GM12878 (cell line): ENCODE measurements around the gene PRKCB. TPM values are rescaled to one million over a fixed set of nuclear protein-coding genes. Genes with fewer than 3 reads are reported as not detected.

ENCODE experiments used
- ATAC-seq: fragments of 200-7000 bp; cut with Tn5 transposase; 3 replicates; pipeline ENCODE4 v1.9.1; 2020; ENCODE audit warnings: mild to moderate bottlenecking, moderate library complexity
- BruUV-seq: library from RNA; stranded (reverse); fragments of 400-500 nt; replicated peaks from 2 replicates; lab custom pipeline; 2021; lab: Mats Ljungman, UMichigan
- CTCF ChIA-PET: fragments of 300-600 bp; sonication (Branson Sonifier 250); formaldehyde crosslinking; extraction: SDS; loops from one replicate; lab custom pipeline; 2021; ENCODE audit warnings: inconsistent platforms; lab: Yijun Ruan, JAX
- POLR2A ChIA-PET: fragments of 350-600 bp; formaldehyde crosslinking; extraction: SDS; loops from one replicate; lab custom pipeline; 2021; ENCODE audit warnings: inconsistent platforms; lab: Charles Lee
- RAD21 ChIA-PET: fragments of 300-600 bp; sonication (Branson Sonifier 250); formaldehyde crosslinking; loops from one replicate; lab custom pipeline; 2023; ENCODE audit warnings: antibody characterized with exemption; ENCODE audit not compliant: unreplicated experiment; lab: Charles Lee
- SMC1A ChIA-PET: fragments of 300-600 bp; sonication (Branson Sonifier 250); formaldehyde crosslinking; loops from one replicate; lab custom pipeline; 2023; ENCODE audit not compliant: unreplicated experiment, uncharacterized antibody; lab: Charles Lee
- DNase-seq: peaks from one replicate; pipeline ENCODE4 v3.0.0-alpha.2; 2011; ENCODE audit warnings: low read depth, low spot score
- FAIRE-seq: peaks from 3 replicates; lab custom pipeline; 2011; peaks lifted over from hg19 to GRCh38; lab: Jason Lieb, UNC
- H2AFZ ChIP-seq: 2 replicates; pipeline ENCODE4 v1.6.0; 2011; ENCODE audit warnings: low read depth, low read length, control low read depth; ENCODE audit not compliant: control insufficient read depth
- H3K27ac ChIP-seq: 2 replicates; pipeline ENCODE4 v1.5.1; 2011; ENCODE audit warnings: control low read depth; ENCODE audit not compliant: control insufficient read depth, insufficient read depth
- H3K27me3 ChIP-seq, 2 experiments: replicated peaks in 1 of 2; 2 replicates each; pipeline versions ENCODE4 v1.6.0 to v1.6.1; 2011; ENCODE audit warnings: low read length in 1 of 2; ENCODE audit not compliant: control insufficient read depth in 2 of 2, insufficient read depth in 2 of 2
- H3K36me3 ChIP-seq, 2 experiments: 2 replicates each; pipeline ENCODE4 v1.5.1; 2011; ENCODE audit warnings: low read length in 1 of 2; ENCODE audit not compliant: control insufficient read depth in 2 of 2, insufficient read depth in 2 of 2
- H3K4me1 ChIP-seq: 2 replicates; pipeline ENCODE4 v1.6.1; 2011; ENCODE audit warnings: mild to moderate bottlenecking, low read length, moderate library complexity, mixed read lengths; ENCODE audit not compliant: control insufficient read depth, insufficient read depth
- H3K4me2 ChIP-seq: 2 replicates; pipeline ENCODE4 v1.6.0; 2011; ENCODE audit warnings: control low read depth; ENCODE audit not compliant: control insufficient read depth, insufficient read depth
- H3K4me3 ChIP-seq: fragments of 200-600 bp; sonication (generic); 2 replicates; pipeline ENCODE4 v1.5.1; 2016
- H3K79me2 ChIP-seq: 2 replicates; pipeline ENCODE4 v1.6.0; 2011; ENCODE audit warnings: low read length; ENCODE audit not compliant: control insufficient read depth, insufficient read depth
- H3K9ac ChIP-seq: 2 replicates; pipeline ENCODE4 v1.8.0; 2011; ENCODE audit warnings: low read length, control low read depth, mixed read lengths; ENCODE audit not compliant: control insufficient read depth, insufficient read depth
- H3K9me3 ChIP-seq: replicated peaks from 3 replicates; pipeline ENCODE4 v1.5.1; 2011; ENCODE audit warnings: mild to moderate bottlenecking, low read length; ENCODE audit not compliant: control insufficient read depth, insufficient read depth
- H4K20me1 ChIP-seq: 2 replicates; pipeline ENCODE4 v1.6.0; 2011; ENCODE audit not compliant: control insufficient read depth, insufficient read depth
- BCL11A ChIP-seq: IDR thresholded peaks from 2 replicates; pipeline ENCODE4 v1.6.1; 2011; ENCODE audit warnings: low read depth, low read length
- BHLHE40 ChIP-seq, 2 experiments: fragments of 450-650 bp in 1 of 2; IDR thresholded peaks; 2 replicates each; pipeline ENCODE4 v1.6.1; 2011 to 2017; ENCODE audit warnings: low read depth in 2 of 2, borderline replicate concordance in 1 of 2, improper control_type of control experiment in 1 of 2, low read length in 1 of 2, mild to moderate bottlenecking in 1 of 2
- EED ChIP-seq: sonication (generic); IDR thresholded peaks from 2 replicates; pipeline ENCODE4 v1.6.1; 2016; ENCODE audit warnings: antibody characterized with exemption, low read depth
- KDM1A ChIP-seq: fragments of 200-600 bp; sonication (generic); IDR thresholded peaks from 2 replicates; pipeline ENCODE4 v1.6.1; 2016; ENCODE audit warnings: borderline replicate concordance
- LARP7 ChIP-seq: fragments of 450-650 bp; IDR thresholded peaks from 2 replicates; pipeline ENCODE4 v1.6.1; 2017; ENCODE audit warnings: mild to moderate bottlenecking
- SMAD1 ChIP-seq: fragments of 450-650 bp; IDR thresholded peaks from 2 replicates; pipeline ENCODE4 v1.6.1; 2018; ENCODE audit warnings: mild to moderate bottlenecking, low read depth; ENCODE audit not compliant: partially characterized antibody
- SMARCA5 ChIP-seq: fragments of 450-650 bp; IDR thresholded peaks from 2 replicates; pipeline ENCODE4 v1.6.1; 2017; ENCODE audit warnings: mild to moderate bottlenecking
- TCF7 ChIP-seq: IDR thresholded peaks from 2 replicates; pipeline ENCODE4 v1.6.1; 2014; ENCODE audit warnings: antibody characterized with exemption, borderline replicate concordance
- WGBS: methylation state at CpG from one replicate; pipeline ENCODE4 v1.1.6; 2016; ENCODE audit warnings: low lambda C conversion rate; ENCODE audit not compliant: insufficient replicate concordance, insufficient coverage; ENCODE audit errors: missing lambda C conversion rate; 5-methylcytosine and 5-hydroxymethylcytosine counted together
- in situ Hi-C: fragments of 300-500 bp; cut with MboI; formaldehyde crosslinking; loops from 9 replicates; pipeline ENCODE4 v1.14.3; 2018; ENCODE audit warnings: mixed read lengths
- intact Hi-C: fragments of 100-400 bp; cut with micrococcal nuclease; formaldehyde crosslinking; loops from one replicate; pipeline ENCODE4 v1.14.2; 2022; ENCODE audit not compliant: unreplicated experiment
- polyA plus RNA-seq, 11 experiments: library from polyadenylated mRNA; depleted of rRNA in 4 of 11; unstranded in 6 of 11; stranded (reverse) in 5 of 11; fragments of >200 nt; fragmentation: Nextera tagmentation in 4 of 11; fragmentation: Illumina TruSeq in 1 of 11; extraction: Ambion mirVana in 4 of 11; extraction: Trizol in 1 of 11; gene quantifications; 1 replicate in 1 of 11; 2 replicates in 10 of 11; pipeline versions ENCODE4 v1.2.1 to v1.2.3, GENCODE V29; 2011 to 2016; ENCODE audit warnings: inconsistent platforms in 2 of 11, missing spikeins in 2 of 11, low read depth in 1 of 11
- total RNA-seq, 4 experiments: library from RNA; depleted of rRNA in 3 of 4; stranded (reverse); fragments of >200 nt in 3 of 4; fragmentation: Illumina TruSeq in 1 of 4; extraction: Trizol in 1 of 4; gene quantifications; 2 replicates each; pipeline versions ENCODE4 v1.2.1 to v1.2.3, GENCODE V29; 2013 to 2021
- TF ChIP-seq, protein P1 (sequence below): IDR thresholded peaks from 2 replicates; pipeline ENCODE4 v1.6.1; 2011; ENCODE audit warnings: mild to moderate bottlenecking, low read depth, low read length, moderate library complexity; ENCODE audit not compliant: insufficient replicate concordance
- TF ChIP-seq, protein P2 (sequence below): IDR thresholded peaks from 2 replicates; pipeline ENCODE4 v1.6.1; 2011; ENCODE audit warnings: borderline replicate concordance, low read depth, mild to moderate bottlenecking, moderate library complexity, low read length; ENCODE audit not compliant: insufficient read depth, poor library complexity, severe bottlenecking

PRKCB gene
- total and polyA plus RNA-seq, 10 of the 15 experiments (the other 5 are each of a cell fraction or from before 2014, with no cell fraction given): 21.4 to 158 (median 97.3) TPM

GRCh38 chr16:23950291-23950894 is 114.6 kb downstream of the PRKCB start:
- peaks cover 39% of the 10 kb centered on the region for H3K4me1 ChIP-seq
- no peak overlapping the region for H3K9ac ChIP-seq
- ATAC-seq: peak; percentile 10
- H3K27me3 ChIP-seq: no peaks in the 10 kb centered on the region
- no peaks in the 10 kb centered on the region for H3K9me3 ChIP-seq
- H2AFZ ChIP-seq: no peak overlapping the region
- intact Hi-C loops (no loop called here), in situ Hi-C loops (no loop called here)
- RAD21 ChIA-PET: interaction anchor here (1.7 kb wide), 1 partner anchor 60 kb away, joined by 4 read pairs; no protein-coding TSS in a partner anchor
- no peak for DNase-seq
- 24% methylated on average over 3 of the region's 3 CpGs for WGBS
- SMC1A ChIA-PET: interaction anchor here (1.1 to 2.0 kb wide), 4 partner anchors 28 to 87 kb away, joined by 3 to 7 read pairs (median 3); no protein-coding TSS in a partner anchor
- peak overlapping the region; percentile 67 for H3K27ac ChIP-seq
- H4K20me1 ChIP-seq: peaks cover 3% of the 10 kb centered on the region; the same call in 1 of the 2 replicates
- CTCF ChIA-PET: interaction anchor here (0.5 to 1.6 kb wide), 4 partner anchors 9 to 97 kb away, joined by 3 to 4 read pairs (median 4); no protein-coding TSS in a partner anchor
- peaks cover 3 to 11% of the 10 kb centered on the region in 2 experiments; a peak in 3 of 4 replicates for H3K36me3 ChIP-seq
- peak overlapping the region; percentile 21 for H3K4me2 ChIP-seq
- FAIRE-seq: no peak
- POLR2A ChIA-PET: interaction anchor here (0.9 kb wide), 1 partner anchor 9 kb away, joined by 3 read pairs; no protein-coding TSS in a partner anchor
- BruUV-seq: no TSS peak
- H3K79me2 ChIP-seq: peaks cover 44% of the 10 kb centered on the region
- TF ChIP-seq TCF7: no peak
- no peak for TF ChIP-seq SMAD1
- no peak for TF ChIP-seq BCL11A
- TF ChIP-seq SMARCA5: peak; percentile 20; the same call in 1 of the 2 replicates
- peak; percentile 64; the same call in 1 of the 2 replicates for TF ChIP-seq KDM1A
- H3K4me3 ChIP-seq: no peak overlapping the region

DNA sequence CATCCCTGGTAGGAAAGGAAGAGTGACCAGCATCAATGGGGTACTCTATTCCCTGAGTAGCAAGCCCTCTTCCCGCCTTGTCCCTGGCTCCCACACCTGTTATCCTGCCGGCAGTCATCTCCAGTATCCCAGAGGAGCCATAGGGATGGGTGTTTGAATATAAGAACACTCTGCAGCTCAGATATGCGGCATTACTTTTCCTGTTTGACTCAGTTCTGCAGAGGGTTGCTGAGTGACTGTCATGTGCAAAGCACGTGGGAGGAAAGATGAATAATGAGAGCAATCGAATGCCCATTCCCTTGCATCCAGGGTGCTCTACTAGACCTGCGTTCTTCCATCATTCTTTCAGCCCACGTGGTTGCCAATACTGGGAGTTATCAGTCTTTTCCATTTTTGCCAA is 115.1 kb downstream of the PRKCB start:
- ChIA-PET SMC1A (interaction anchor here (1.1 to 2.0 kb wide), 3 partner anchors 28 to 60 kb away, joined by 3 to 7 read pairs (median 3); no protein-coding TSS in a partner anchor), POLR2A (no interaction called here), CTCF (interaction anchor here (0.5 to 1.6 kb wide), 2 partner anchors 9 to 59 kb away, joined by 3 to 4 read pairs; no protein-coding TSS in a partner anchor), RAD21 (interaction anchor here (1.7 kb wide), 1 partner anchor 59 kb away, joined by 4 read pairs; no protein-coding TSS in a partner anchor)
- intact Hi-C loops: no loop called here
- Histone ChIP-seq H3K27ac (peak overlapping the region; percentile 67; the same call in 1 of the 2 replicates), H3K9me3 (no peaks in the 10 kb centered on the region), H3K4me3 (no peak overlapping the region), H3K79me2 (peaks cover 47% of the 10 kb centered on the region), H3K4me1 (peaks cover 39% of the 10 kb centered on the region), H3K9ac (no peak overlapping the region), H2AFZ (no peak overlapping the region), H3K4me2 (peak overlapping the region; percentile 21; the same call in 1 of the 2 replicates), H3K36me3 (peaks cover 3 to 11% of the 10 kb centered on the region in 2 experiments; a peak in 3 of 4 replicates), H4K20me1 (peaks cover 3% of the 10 kb centered on the region; the same call in 1 of the 2 replicates), H3K27me3 (no peaks in the 10 kb centered on the region)
- WGBS: 37% methylated on average over 7 of the region's 7 CpGs
- TF ChIP-seq, protein P1, sequence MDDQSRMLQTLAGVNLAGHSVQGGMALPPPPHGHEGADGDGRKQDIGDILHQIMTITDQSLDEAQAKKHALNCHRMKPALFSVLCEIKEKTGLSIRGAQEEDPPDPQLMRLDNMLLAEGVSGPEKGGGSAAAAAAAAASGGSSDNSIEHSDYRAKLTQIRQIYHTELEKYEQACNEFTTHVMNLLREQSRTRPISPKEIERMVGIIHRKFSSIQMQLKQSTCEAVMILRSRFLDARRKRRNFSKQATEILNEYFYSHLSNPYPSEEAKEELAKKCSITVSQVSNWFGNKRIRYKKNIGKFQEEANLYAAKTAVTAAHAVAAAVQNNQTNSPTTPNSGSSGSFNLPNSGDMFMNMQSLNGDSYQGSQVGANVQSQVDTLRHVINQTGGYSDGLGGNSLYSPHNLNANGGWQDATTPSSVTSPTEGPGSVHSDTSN: peak; percentile 57
- TF ChIP-seq BHLHE40 (IDR thresholded peaks at IDR 0.05; ENCODE audit: borderline replicate concordance in 1 of 2, low read depth in 2 of 2, low read length in 1 of 2): peak in 1 of 2 experiments; percentile 10; a peak in 1 of 4 replicates
- TF ChIP-seq EED: peak; percentile 55; the same call in 1 of the 2 replicates
- TF ChIP-seq, protein P2, sequence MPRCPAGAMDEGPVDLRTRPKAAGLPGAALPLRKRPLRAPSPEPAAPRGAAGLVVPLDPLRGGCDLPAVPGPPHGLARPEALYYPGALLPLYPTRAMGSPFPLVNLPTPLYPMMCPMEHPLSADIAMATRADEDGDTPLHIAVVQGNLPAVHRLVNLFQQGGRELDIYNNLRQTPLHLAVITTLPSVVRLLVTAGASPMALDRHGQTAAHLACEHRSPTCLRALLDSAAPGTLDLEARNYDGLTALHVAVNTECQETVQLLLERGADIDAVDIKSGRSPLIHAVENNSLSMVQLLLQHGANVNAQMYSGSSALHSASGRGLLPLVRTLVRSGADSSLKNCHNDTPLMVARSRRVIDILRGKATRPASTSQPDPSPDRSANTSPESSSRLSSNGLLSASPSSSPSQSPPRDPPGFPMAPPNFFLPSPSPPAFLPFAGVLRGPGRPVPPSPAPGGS: peak; percentile 40
- TF ChIP-seq LARP7: no peak
- no peak for DNase-seq
- ATAC-seq: no peak
- in situ Hi-C loops: no loop called here
- no peak for FAIRE-seq
- BruUV-seq: no TSS peak
